GM18858 (cell line): ENCODE measurements around the gene ZBTB21.

Experiments used
- ATAC-seq: cut with Tn5 transposase; IDR thresholded peaks from one replicate; pipeline ENCODE4 v1.9.1; 2021; ENCODE audit not compliant: unreplicated experiment

The ZBTB21 gene

GRCh38 chr21:42009831-42010506 is at the start of gene ZBTB21:
Gene ZBTB21, minus strand, starts transcription at chr21:42010360. Its CDS starts 16,265 bp downstream, at chr21:41994095.
- ATAC-seq = peak; percentile 53

- ATAC-seq = no peak
Observed at GRCh38 chr21:42059721-42060120, 49.6 kb upstream of the ZBTB21 start.

DNA sequence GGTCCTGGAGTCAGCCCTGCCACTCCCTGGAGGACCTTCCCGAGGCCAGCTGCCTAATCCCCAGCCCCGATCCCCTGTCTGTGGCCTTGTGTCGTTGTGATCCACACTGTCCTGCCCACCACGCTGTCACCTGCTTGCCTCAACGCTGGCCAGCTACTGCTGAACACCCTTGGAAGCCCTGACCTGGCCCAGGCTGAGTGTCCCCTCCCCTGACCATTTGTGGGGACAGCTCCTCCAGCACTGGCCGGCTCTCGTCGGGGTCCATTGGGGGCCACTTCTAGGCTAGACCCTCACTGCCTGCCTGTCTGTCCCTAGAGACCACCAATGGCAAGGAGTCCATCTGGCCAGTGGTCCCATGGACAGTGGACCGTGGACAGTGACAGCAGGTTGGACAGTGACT is 49.0 kb upstream of the ZBTB21 start:
- no peak for ATAC-seq

DNA sequence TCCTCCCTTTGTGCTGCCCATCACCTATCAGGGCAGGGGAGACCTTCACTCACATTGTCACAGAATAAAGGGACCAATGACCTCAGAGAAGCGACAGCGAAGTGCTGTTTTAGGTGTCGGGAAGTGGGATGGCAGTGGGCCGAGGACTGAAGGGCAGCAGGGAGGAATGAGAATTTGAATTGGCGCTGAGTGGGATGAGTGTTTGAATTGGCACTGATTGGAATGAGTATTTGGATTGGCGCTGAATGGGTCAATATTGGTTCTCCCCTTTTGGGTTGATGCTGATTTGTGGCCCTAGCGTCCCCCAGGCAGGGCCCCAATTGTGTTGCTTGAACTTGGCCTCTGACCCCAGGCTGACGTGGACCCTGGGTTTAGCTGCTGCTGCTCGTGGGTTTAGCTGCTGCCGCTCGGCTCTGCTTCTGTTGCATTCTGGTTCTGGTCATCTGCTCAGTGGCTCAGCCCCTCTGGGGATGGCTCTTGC is 48.5 kb upstream of the ZBTB21 start:
- no peak for ATAC-seq

DNA sequence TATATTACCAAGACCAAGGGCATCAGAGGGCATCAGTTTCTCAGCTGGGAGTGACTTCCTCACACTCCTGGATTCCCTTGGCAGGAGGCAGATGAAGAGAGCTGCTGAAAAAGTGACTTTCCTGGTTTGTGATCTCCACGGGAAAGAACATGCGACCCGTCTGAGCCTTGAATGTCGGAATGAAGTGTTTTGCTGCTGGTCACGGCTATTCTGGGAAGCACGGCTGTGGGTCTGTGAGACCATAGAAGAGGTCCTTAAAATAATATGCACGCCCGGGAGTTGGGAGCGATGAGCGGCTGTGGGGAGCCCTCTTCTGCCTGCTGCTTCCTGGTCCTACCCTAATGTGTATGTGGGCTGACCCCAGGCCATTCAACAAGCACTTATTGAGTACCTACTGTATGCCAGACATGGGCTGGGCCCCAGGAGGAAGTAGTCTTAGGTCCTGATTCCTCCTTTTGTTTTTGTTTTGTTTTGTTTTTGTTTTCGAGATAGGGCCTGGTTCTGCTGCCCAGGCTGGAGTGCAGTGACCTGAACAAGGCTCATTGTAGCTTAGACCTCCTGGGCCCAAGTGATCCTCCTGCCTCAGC is 47.8 kb upstream of the ZBTB21 start:
- ATAC-seq = no peak

DNA sequence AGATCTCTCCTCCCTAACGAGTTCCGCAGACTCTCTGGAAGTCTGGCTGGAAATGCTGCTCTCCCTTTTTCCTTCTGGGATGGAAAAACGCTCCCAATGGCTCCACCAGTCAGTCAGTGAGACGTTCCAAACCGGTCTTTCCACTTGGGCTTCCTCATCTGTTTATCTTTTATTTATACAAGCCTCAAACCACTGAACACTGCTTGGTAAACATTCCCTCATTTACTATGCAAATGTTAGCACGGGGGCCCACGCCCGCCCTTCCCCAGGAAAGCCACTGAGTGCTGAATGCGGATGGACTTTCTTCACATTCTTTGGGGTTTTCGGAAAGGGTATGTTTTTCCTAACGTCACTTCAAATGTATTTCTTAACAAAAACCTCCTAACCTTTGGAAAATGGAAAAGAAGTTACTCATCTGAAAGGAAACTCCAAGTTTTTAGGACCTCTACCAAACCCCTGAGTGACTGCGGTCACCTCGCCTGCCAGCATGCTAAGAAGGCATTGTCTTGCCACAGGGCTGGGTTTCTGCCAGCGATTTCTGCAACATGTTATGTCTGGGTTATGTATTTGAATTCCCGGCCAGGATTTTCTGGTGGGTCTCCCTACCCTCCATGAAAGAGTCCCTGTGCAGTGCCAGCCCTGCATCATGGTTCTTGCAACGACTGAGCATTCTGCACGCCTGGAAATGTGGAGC is 47.0 kb upstream of the ZBTB21 start:
- no peak for ATAC-seq

DNA sequence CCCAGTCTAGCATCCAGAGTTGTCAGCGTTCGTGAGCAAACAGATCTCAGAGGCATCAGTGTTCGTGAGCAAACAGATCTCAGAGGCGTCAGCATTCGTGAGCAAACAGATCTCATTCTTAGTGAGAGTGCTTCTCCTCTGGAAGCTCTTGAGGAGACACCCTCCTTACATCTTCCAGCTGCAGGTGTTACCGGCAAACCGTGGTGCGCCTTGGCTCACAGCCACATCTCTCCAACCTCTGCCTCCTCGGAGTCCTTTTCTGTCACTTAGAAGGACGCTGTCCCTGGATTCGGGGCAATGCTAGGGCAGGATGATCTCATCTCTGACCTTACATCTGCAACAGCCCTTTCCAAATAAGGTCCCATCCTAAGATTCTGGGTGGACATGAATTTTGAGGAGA is 46.3 kb upstream of the ZBTB21 start:
- ATAC-seq = no peak

- no peak for ATAC-seq
Observed at GRCh38 chr21:42055425-42055824, 45.3 kb upstream of the ZBTB21 start.

DNA sequence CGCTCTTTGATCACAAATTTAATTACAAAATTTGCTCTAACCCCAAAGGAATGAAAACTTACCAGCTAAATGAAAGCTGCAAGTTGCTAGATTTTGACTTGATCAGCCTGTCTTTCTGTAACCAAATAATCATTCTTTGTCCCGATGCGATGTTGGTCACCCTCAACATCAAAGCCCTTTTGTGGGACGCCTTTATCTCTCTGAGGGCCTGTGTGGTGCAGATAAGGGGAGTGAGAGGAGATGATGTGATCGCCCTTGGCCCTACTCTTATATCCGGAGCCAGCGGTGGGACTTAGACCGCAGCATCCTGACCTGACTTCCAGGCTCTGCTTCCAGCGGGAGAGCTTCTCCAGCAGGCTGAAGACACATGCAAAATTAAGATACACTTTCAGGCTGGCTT is 41.6 kb upstream of the ZBTB21 start:
- no peak for ATAC-seq

- no peak for ATAC-seq
Observed at GRCh38 chr21:42049578-42050430, 39.6 kb upstream of the ZBTB21 start.

DNA sequence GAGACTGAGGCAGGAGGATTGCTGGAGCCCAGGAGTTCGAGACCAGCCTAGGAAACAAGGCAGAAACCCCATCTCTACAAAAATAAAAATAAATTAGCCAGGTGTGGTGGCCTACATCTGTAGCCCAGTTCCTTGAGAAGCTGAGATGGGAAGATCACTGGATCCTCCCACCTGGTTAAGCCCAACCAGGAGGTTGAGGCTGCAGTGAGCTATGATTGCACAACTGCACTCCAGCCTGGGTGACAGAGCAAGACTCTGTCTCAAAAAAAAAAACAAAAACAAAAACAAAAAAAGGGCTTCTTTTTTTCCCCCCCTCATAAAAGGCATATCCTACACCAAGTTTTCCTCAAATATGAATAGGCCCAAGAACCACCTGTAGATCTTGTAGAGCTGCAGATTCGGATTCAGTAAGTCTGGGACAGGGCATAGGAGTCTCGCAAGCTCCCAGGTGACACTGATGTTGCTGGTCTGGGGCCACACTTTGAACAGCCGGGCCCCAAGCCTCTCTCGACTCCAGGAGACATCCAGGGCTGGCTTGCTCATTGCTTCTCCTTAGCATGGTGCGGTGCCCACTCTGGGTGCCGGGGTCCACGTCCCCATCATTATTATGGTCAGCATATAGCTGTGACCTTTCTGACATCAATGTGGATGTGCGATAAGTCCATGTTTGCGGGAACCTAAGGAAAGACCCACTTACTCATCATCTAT is 38.9 kb upstream of the ZBTB21 start:
- ATAC-seq = no peak

GRCh38 chr21:42047821-42048613 is 37.9 kb upstream of the ZBTB21 start:
- ATAC-seq = no peak

GRCh38 chr21:42044871-42045495 is 34.8 kb upstream of the ZBTB21 start:
- no peak for ATAC-seq

- ATAC-seq = no peak
Observed at GRCh38 chr21:42043961-42044360, 33.8 kb upstream of the ZBTB21 start.

DNA sequence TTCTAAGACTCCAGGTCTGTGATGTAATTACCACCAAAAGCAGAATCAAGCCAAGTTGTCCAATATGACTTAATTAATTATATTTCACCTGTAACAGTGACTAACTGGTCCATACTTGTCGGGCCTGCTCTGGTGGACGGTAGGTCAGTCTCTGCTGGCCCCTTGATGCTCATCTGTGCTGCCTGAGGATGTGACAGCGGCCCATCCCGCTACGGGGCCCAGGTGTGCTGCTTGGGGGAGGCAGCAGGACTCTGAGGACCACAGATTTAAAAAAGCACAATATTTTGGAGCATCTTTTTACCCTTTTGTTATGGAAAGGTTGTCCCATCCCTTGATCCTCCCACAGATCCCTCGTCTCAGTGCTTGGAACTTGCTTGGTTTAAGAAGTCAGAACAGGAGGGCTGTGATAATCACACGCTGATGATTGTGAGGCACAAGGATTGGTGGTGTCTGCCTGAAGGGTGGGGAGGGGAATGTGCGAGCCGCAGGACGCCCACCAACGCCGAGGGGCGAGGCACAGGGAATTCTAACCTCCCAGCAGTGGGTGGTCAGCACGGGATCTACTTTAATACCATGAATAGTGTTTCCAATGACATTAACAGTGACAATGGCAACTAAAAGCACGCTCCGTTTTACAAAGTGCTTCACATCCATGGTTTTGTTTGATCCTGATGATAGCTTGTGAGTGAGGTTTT is 33.2 kb upstream of the ZBTB21 start:
- ATAC-seq = no peak

- ATAC-seq = no peak
Observed at GRCh38 chr21:42042651-42043050, 32.5 kb upstream of the ZBTB21 start.

DNA sequence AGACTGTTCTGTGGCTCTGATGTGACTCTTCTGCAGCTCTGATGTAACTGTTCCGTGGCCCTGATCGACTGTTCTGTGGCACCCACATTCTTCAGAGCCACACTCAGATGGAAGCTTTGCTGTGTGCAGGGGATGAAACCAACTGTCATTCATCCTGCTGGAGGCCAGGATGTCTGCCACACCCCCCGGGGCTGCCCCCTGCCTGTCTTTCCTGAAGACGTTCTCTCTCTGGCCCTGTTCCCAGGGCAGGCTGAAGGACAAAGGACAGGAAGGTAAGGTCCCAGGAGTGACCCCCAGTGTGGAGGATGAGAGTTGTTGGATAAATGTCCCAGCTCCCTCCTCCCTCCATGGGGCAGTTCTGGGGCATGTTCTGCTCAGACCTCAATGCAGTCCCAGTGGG is 31.6 kb upstream of the ZBTB21 start:
- ATAC-seq = no peak

DNA sequence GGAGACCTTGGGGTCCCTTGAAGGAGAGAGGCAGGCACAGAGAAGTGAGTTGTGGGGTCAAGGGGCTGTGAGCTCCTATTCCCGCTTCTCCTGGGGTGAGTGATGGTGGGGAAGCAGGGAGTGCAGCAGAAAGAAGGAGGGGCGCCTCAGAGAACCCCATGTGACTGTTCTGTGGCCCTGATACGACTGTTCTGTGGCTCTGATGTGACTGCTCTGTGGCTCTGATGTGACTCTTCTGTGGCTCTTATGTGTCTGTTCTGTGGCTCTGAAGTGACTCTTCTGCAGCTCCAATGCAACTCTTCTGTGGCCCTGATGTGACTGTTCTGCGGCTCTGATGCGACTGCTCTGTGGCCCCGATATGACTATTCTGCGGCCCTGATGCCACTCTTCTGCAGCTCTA is 31.1 kb upstream of the ZBTB21 start:
- no peak for ATAC-seq
